ENCODE measurements around the gene BAIAP3.

BAIAP3 gene

DNA sequence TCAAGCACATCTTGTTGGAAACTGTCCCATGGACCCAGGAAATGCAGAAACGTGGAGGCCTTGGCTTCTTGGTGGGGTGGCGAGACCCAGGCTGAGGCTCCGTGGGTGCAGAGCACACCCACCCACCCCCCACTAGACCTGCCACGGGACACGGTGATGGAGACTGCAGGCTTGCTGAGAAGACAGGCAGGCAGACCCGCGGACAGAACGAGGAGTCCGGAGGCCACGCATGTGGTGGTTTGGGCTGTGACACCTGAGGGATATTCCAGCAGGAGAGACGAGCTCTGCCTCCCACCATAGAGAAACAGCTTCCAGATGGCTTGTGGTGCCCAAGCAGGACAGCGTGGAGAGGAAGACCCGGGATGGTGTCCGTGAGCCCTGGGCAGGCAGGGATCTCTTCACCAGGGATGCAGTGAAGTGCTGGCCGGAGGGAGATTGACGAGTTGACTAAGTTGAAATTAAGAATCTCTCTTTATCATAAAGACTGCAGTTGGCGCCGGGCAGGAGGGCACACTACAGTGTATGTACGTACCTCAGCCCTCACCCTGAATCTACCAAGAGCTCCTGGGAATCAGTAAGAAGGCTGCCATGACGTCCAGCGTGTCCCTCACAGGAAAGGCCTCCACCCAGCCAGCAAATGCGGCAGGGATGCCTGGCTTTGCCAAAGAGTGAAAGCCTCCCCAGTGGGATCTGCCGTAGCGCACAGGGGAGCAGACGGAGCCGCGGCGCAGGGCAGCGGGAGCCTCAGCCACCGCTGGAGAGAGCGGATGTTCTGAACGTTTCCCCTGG, 15.8 kb upstream of the BAIAP3 start:
- no peaks in the 10 kb centered on the region for H3K9me3 Mint-ChIP-seq
- no peaks in the 10 kb centered on the region for H3K27me3 Mint-ChIP-seq (ENCODE audit: low read depth, poor library complexity)
- no peak overlapping the region for H3K27ac Mint-ChIP-seq
- peaks cover 58% of the 10 kb centered on the region for H3K36me3 Mint-ChIP-seq (ENCODE audit: low read depth)
- DNase-seq, result no peak
- TF ChIP-seq, protein P1, sequence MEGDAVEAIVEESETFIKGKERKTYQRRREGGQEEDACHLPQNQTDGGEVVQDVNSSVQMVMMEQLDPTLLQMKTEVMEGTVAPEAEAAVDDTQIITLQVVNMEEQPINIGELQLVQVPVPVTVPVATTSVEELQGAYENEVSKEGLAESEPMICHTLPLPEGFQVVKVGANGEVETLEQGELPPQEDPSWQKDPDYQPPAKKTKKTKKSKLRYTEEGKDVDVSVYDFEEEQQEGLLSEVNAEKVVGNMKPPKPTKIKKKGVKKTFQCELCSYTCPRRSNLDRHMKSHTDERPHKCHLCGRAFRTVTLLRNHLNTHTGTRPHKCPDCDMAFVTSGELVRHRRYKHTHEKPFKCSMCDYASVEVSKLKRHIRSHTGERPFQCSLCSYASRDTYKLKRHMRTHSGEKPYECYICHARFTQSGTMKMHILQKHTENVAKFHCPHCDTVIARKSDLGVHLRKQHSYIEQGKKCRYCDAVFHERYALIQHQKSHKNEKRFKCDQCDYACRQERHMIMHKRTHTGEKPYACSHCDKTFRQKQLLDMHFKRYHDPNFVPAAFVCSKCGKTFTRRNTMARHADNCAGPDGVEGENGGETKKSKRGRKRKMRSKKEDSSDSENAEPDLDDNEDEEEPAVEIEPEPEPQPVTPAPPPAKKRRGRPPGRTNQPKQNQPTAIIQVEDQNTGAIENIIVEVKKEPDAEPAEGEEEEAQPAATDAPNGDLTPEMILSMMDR (IDR thresholded peaks at IDR 0.05), result no peak
- H3K4me1 Mint-ChIP-seq, result peaks cover 6% of the 10 kb centered on the region
- H3K4me3 Mint-ChIP-seq, result no peak overlapping the region

DNA sequence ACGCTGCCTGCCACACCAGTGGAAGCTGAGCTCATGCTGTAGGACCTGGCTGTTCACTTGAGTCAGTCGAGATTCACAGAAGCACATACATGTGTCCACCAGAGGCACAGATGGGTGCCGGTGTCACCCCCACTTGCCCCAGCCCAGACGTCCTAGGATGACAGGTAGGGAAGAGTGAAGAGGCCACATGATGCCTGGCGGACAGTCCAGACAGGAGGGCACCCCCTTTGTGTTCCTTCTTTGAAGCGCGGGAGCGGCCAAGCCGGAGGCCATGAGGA, 15.2 kb upstream of the BAIAP3 start:
- Mint-ChIP-seq H3K36me3 (ENCODE audit: low read depth) (peaks cover 59% of the 10 kb centered on the region), H3K4me1 (peaks cover under 1% of the 10 kb centered on the region), H3K27me3 (ENCODE audit: low read depth, poor library complexity) (no peaks in the 10 kb centered on the region), H3K27ac (peak overlapping the region; percentile 71), H3K9me3 (no peaks in the 10 kb centered on the region), H3K4me3 (no peak overlapping the region)
- DNase-seq, result no peak
- TF ChIP-seq, protein P1 (IDR thresholded peaks at IDR 0.05), result no peak

DNA sequence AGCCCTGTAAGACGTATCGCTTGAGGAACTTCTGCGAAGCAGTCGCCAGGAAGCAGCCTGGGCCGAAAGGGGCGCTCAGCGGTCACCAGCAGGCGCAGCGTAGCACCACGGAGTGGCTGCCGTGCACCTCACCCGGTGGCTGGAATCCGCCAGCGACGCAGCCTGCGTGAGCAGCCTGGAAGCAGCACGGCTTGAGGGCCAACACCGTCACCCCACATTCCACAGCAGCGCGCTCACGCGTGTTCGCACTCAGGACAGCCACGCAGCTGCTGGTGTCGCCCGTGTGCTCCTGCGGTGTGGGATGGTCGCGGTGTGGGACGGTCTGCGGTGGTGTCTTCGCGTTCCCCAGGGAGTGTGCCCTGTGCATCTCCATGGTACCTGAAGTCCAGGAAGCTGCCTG, 14.4 kb upstream of the BAIAP3 start:
- H3K4me1 Mint-ChIP-seq, result no peaks in the 10 kb centered on the region
- TF ChIP-seq, protein P1 (IDR thresholded peaks at IDR 0.05), result no peak
- H3K4me3 Mint-ChIP-seq, result no peak overlapping the region
- no peaks in the 10 kb centered on the region for H3K9me3 Mint-ChIP-seq
- no peak overlapping the region for H3K27ac Mint-ChIP-seq
- no peak for DNase-seq
- no peaks in the 10 kb centered on the region for H3K27me3 Mint-ChIP-seq (ENCODE audit: low read depth, poor library complexity)
- H3K36me3 Mint-ChIP-seq (ENCODE audit: low read depth), result peaks cover 65% of the 10 kb centered on the region

DNA sequence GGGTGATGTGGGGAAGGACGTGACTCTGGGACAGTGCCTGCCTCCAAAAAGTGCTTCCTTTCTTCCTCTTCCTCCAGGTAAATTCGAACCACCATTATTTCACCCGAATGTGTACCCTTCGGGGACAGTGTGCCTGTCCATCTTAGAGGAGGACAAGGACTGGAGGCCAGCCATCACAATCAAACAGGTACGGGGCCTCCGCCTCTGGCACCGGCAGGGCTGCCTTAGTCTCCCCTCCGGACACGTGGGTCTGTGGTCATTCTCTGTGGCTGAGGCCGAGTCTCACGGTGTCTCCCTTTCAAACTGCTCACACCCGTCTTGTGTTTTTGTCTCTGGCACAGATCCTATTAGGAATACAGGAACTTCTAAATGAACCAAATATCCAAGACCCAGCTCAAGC, 13.3 kb upstream of the BAIAP3 start:
- no peaks in the 10 kb centered on the region for H3K4me1 Mint-ChIP-seq
- DNase-seq, result no peak
- H3K27ac Mint-ChIP-seq, result no peak overlapping the region
- peaks cover 66% of the 10 kb centered on the region for H3K36me3 Mint-ChIP-seq (ENCODE audit: low read depth)
- H3K9me3 Mint-ChIP-seq, result no peaks in the 10 kb centered on the region
- TF ChIP-seq, protein P1 (IDR thresholded peaks at IDR 0.05), result no peak
- no peak overlapping the region for H3K4me3 Mint-ChIP-seq
- no peaks in the 10 kb centered on the region for H3K27me3 Mint-ChIP-seq (ENCODE audit: low read depth, poor library complexity)

DNA sequence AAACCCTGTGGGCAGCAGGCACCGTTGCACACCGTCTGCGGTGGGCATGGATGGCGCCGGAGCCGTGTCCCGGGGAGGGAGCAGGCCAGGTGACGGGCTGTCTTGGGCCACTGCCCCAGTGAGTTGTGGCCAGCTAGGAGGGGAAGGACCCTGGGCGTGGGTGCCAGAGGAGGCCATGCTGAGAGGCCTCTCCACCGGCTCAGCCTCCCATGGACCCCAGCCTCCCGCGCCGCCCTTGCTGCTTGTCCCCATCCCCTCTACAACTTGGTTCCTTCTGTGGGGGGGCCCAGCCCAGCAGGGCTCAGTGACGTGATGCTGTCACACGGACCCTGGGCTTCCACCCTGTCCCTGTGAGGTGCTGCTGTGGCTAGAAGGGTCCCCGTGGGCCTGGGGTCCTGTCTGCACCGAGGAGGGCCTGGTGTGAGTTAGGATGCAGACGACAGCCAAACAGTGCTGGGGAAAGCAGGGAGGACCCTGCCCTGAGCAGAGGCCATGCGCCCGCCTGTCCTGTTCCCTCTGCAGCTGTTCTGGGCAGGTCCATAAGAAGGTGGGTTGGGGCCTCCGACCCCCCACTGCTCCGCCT, 12.7 kb upstream of the BAIAP3 start:
- Mint-ChIP-seq H3K9me3 (no peaks in the 10 kb centered on the region), H3K4me3 (no peak overlapping the region), H3K4me1 (no peaks in the 10 kb centered on the region), H3K27me3 (ENCODE audit: low read depth, poor library complexity) (no peaks in the 10 kb centered on the region), H3K27ac (no peak overlapping the region), H3K36me3 (ENCODE audit: low read depth) (peaks cover 62% of the 10 kb centered on the region)
- TF ChIP-seq, protein P1 (IDR thresholded peaks at IDR 0.05), result no peak
- DNase-seq, result no peak

DNA sequence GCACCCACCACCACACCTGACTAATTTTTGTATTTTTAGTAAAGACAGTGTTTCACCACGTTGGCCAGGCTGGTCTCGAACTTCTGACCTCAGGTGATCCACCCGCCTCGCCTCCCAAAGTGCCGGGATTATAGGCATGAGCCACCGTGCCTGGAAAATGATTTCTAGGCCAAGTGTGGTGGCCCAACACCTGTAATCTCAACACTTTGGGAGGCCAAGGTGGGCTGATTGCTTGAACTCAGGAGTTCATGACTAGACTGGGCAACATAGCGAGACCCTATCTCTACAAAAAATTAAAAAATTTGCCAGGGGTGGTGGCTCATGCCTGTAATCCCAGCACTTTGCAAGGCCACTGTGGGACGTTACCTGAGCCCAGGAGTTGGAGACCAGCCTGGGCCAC, 11.0 kb upstream of the BAIAP3 start:
- Mint-ChIP-seq H3K27me3 (ENCODE audit: low read depth, poor library complexity) (no peaks in the 10 kb centered on the region), H3K4me3 (no peak overlapping the region), H3K27ac (no peak overlapping the region), H3K4me1 (peaks cover 4% of the 10 kb centered on the region), H3K36me3 (ENCODE audit: low read depth) (peaks cover 45% of the 10 kb centered on the region), H3K9me3 (no peaks in the 10 kb centered on the region)
- DNase-seq, result no peak
- TF ChIP-seq, protein P1 (IDR thresholded peaks at IDR 0.05), result no peak
